Neural progenitor cell (in vitro differentiated cells): ENCODE data around the gene TTLL9. TPM values are rescaled to one million over a fixed set of nuclear protein-coding genes. Genes with fewer than 3 reads are reported as not detected.

Source experiments
- DNase-seq: peaks from one replicate; pipeline ENCODE4 v3.0.0-alpha.2; 2016; ENCODE audit warnings: low spot score
- H2AFZ ChIP-seq: fragments of 200-600 bp; sonication (generic); replicated peaks from 2 replicates; pipeline ENCODE4 v1.6.1; 2016; ENCODE audit warnings: antibody characterized with exemption
- H3F3A ChIP-seq: fragments of 200-600 bp; sonication (generic); 2 replicates; pipeline ENCODE4 v1.6.1; 2016; ENCODE audit warnings: antibody characterized with exemption, low read depth
- H3K27ac ChIP-seq: fragments of 200-600 bp; sonication (generic); 2 replicates; pipeline ENCODE4 v1.5.1; 2016; ENCODE audit warnings: mild to moderate bottlenecking
- H3K27me3 ChIP-seq: fragments of 200-600 bp; sonication (generic); 2 replicates; pipeline ENCODE4 v1.6.1; 2016; ENCODE audit warnings: mild to moderate bottlenecking, moderate library complexity
- H3K36me3 ChIP-seq: fragments of 200-600 bp; sonication (generic); 2 replicates; pipeline ENCODE4 v1.5.1; 2016
- H3K4me1 ChIP-seq: fragments of 200-600 bp; sonication (generic); 2 replicates; pipeline ENCODE4 v1.6.1; 2016; ENCODE audit warnings: mixed run types
- H3K4me2 ChIP-seq: fragments of 200-600 bp; sonication (generic); 2 replicates; pipeline ENCODE4 v1.6.1; 2016
- H3K4me3 ChIP-seq: fragments of 200-600 bp; sonication (generic); 2 replicates; pipeline ENCODE4 v1.5.1; 2016
- H3K79me2 ChIP-seq: fragments of 200-600 bp; sonication (generic); 2 replicates; pipeline ENCODE4 v1.6.1; 2016; ENCODE audit warnings: low read depth
- H3K9ac ChIP-seq: fragments of 200-600 bp; sonication (generic); 2 replicates; pipeline ENCODE4 v1.6.1; 2016
- H3K9me3 ChIP-seq: fragments of 200-600 bp; sonication (generic); 2 replicates; pipeline ENCODE4 v1.5.1; 2016; ENCODE audit warnings: low read depth
- H4K20me1 ChIP-seq: fragments of 200-600 bp; sonication (generic); 2 replicates; pipeline ENCODE4 v1.6.1; 2016; ENCODE audit warnings: low read depth
- H3K27ac Mint-ChIP-seq: 3 replicates; pipeline ENCODE4 v1.8.0; 2021; ENCODE audit warnings: mixed read lengths
- H3K27me3 Mint-ChIP-seq: 2 replicates; pipeline ENCODE4 v1.8.0; 2022; ENCODE audit warnings: low read depth, mild to moderate bottlenecking, inconsistent platforms, moderate library complexity, mixed read lengths; ENCODE audit not compliant: insufficient read depth
- H3K36me3 Mint-ChIP-seq: 3 replicates; pipeline ENCODE4 v1.8.0; 2021; ENCODE audit warnings: mixed read lengths
- H3K4me1 Mint-ChIP-seq: 3 replicates; pipeline ENCODE4 v1.8.0; 2021; ENCODE audit warnings: mixed read lengths
- H3K4me3 Mint-ChIP-seq: 3 replicates; pipeline ENCODE4 v1.8.0; 2021; ENCODE audit warnings: mild to moderate bottlenecking, moderate library complexity, mixed read lengths
- H3K9me3 Mint-ChIP-seq: 3 replicates; pipeline ENCODE4 v1.8.0; 2020; ENCODE audit warnings: mixed read lengths
- EZH2 ChIP-seq: fragments of 200-600 bp; sonication (generic); IDR thresholded peaks from 2 replicates; pipeline ENCODE4 v1.6.1; 2017; ENCODE audit warnings: antibody characterized with exemption, mild to moderate bottlenecking, moderate library complexity
- EZH2phosphoT487 ChIP-seq: fragments of 200-600 bp; sonication (generic); IDR thresholded peaks from 2 replicates; pipeline ENCODE4 v1.6.1; 2017; ENCODE audit warnings: antibody characterized with exemption
- total RNA-seq: library from RNA; depleted of rRNA; stranded (reverse); fragments of >200 nt; gene quantifications from 2 replicates; pipeline ENCODE4 v1.2.3, GENCODE V29; 2015; ENCODE audit warnings: low replicate concordance
- TF ChIP-seq, protein P1 (sequence below): fragments of 200-600 bp; sonication (generic); IDR thresholded peaks from 2 replicates; pipeline ENCODE4 v1.5.1; 2017; ENCODE audit warnings: antibody characterized with exemption, mild to moderate bottlenecking

The TTLL9 gene
- total RNA-seq, 1 donor from 2014 or later, result not detected

DNA sequence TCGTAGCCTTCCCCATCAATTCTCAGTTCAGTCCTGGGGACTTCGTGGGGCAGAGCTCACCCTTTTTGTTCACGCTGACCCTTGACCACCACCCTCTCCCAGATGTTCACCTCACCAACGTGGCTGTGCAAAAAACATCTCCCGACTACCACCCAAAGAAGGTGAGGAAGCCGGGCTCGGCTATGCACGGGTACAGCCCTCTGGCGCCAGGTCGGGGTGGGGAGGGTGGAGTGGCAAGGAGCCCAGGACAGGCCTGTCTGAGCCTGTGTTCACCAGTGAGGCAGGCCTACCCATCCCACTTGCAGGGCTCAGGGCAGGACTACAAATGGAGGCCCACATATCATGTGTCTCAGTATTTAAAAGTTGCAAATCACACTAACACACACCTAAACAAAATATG, 63.3 kb downstream of the TTLL9 start:
- H3K36me3 ChIP-seq, result no peaks in the 10 kb centered on the region
- H3K4me1 ChIP-seq, result peaks cover 6% of the 10 kb centered on the region
- no peaks in the 10 kb centered on the region for H3K79me2 ChIP-seq
- no peak overlapping the region for H3K4me3 Mint-ChIP-seq
- no peak overlapping the region for H3K4me3 ChIP-seq
- no peak overlapping the region for H3K27ac ChIP-seq
- H3F3A ChIP-seq, result no peaks in the 10 kb centered on the region
- no peaks in the 10 kb centered on the region for H3K9me3 ChIP-seq
- H3K27me3 ChIP-seq, result no peaks in the 10 kb centered on the region
- peaks cover 4% of the 10 kb centered on the region for H3K27me3 Mint-ChIP-seq
- no peaks in the 10 kb centered on the region for H3K4me1 Mint-ChIP-seq
- no peak overlapping the region for H3K27ac Mint-ChIP-seq
- no peak overlapping the region for H3K4me2 ChIP-seq
- no peak overlapping the region for H3K9ac ChIP-seq
- H4K20me1 ChIP-seq, result no peaks in the 10 kb centered on the region
- TF ChIP-seq EZH2, result no peak
- TF ChIP-seq, protein P1, sequence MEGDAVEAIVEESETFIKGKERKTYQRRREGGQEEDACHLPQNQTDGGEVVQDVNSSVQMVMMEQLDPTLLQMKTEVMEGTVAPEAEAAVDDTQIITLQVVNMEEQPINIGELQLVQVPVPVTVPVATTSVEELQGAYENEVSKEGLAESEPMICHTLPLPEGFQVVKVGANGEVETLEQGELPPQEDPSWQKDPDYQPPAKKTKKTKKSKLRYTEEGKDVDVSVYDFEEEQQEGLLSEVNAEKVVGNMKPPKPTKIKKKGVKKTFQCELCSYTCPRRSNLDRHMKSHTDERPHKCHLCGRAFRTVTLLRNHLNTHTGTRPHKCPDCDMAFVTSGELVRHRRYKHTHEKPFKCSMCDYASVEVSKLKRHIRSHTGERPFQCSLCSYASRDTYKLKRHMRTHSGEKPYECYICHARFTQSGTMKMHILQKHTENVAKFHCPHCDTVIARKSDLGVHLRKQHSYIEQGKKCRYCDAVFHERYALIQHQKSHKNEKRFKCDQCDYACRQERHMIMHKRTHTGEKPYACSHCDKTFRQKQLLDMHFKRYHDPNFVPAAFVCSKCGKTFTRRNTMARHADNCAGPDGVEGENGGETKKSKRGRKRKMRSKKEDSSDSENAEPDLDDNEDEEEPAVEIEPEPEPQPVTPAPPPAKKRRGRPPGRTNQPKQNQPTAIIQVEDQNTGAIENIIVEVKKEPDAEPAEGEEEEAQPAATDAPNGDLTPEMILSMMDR, result no peak
- no peak for TF ChIP-seq EZH2phosphoT487
- no peaks in the 10 kb centered on the region for H3K9me3 Mint-ChIP-seq
- DNase-seq, result no peak
- no peaks in the 10 kb centered on the region for H3K36me3 Mint-ChIP-seq
- no peak overlapping the region for H2AFZ ChIP-seq

DNA sequence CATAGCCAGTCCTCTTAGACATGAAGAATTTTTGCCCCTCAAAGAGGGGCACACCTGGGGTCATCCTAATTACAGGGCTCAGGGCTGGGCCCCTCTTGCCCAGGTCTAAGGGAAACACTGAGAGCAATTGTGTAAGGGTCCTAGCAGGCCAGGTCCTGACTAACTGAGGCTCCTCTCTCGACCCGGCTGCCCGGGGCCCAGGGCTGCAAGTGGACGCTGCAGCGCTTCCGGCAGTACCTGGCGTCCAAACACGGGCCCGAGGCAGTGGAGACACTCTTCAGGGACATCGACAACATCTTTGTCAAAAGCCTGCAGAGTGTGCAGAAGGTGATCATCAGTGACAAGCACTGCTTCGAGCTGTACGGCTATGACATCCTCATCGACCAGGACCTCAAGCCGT, 64.1 kb downstream of the TTLL9 start:
- Histone ChIP-seq H3K79me2 (no peaks in the 10 kb centered on the region), H3K36me3 (no peaks in the 10 kb centered on the region), H3K27me3 (no peaks in the 10 kb centered on the region), H4K20me1 (no peaks in the 10 kb centered on the region), H3K9ac (no peak overlapping the region), H3F3A (no peaks in the 10 kb centered on the region), H3K9me3 (no peaks in the 10 kb centered on the region), H3K27ac (no peak overlapping the region), H3K4me2 (no peak overlapping the region), H3K4me1 (peaks cover 6% of the 10 kb centered on the region), H2AFZ (no peak overlapping the region), H3K4me3 (no peak overlapping the region)
- Mint-ChIP-seq H3K27me3 (peaks cover 4% of the 10 kb centered on the region), H3K9me3 (no peaks in the 10 kb centered on the region), H3K4me1 (no peaks in the 10 kb centered on the region), H3K36me3 (no peaks in the 10 kb centered on the region), H3K4me3 (no peak overlapping the region), H3K27ac (no peak overlapping the region)
- TF ChIP-seq, protein P1, result no peak
- TF ChIP-seq EZH2 (no peak), EZH2phosphoT487 (no peak)
- DNase-seq, result no peak

DNA sequence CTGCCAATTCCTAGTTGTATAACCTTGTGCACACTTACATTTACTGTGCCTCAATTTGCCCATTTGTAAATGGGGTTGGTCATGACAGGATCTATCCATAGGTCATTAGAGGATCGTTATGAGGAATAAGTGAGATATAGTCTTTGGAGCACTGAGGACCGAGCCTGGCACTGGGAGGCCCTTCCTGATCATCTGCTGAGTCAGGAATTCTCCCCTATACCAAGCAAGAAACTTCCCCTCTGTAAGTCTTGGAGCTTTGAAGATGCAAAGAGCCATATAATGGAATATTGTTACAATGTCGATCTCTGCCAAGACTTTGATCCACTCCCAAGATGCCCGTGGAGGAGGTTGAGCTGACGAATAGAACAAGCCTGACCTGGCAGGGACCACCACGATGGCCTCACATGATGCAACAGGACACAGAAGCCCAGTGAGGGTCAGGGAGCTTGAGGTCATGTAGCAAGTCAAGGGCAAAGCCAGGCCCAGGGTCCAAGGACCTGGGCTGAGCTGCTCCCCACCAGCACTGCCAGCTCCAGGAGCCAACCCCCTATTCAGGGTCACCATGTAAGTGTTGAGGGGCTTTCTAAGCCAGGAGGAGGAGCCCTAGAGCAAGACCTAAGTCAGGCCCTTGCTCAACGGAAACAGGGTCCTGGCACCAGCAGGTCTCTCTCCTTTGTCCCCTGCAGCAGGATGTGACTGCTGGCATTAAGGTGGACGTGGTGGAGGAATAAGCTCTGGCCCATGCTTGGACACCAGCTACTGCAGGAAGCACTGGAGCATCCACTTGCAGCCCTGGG, 64.7 kb downstream of the TTLL9 start:
- Histone ChIP-seq H4K20me1 (no peaks in the 10 kb centered on the region), H3K27me3 (no peaks in the 10 kb centered on the region), H3K4me2 (no peak overlapping the region), H3F3A (no peaks in the 10 kb centered on the region), H3K4me3 (no peak overlapping the region), H3K36me3 (no peaks in the 10 kb centered on the region), H3K9ac (no peak overlapping the region), H3K4me1 (peaks cover 6% of the 10 kb centered on the region), H3K27ac (no peak overlapping the region), H3K79me2 (no peaks in the 10 kb centered on the region), H2AFZ (peak overlapping the region; percentile 85), H3K9me3 (no peaks in the 10 kb centered on the region)
- Mint-ChIP-seq H3K27ac (no peak overlapping the region), H3K36me3 (no peaks in the 10 kb centered on the region), H3K4me3 (no peak overlapping the region), H3K9me3 (no peaks in the 10 kb centered on the region), H3K4me1 (no peaks in the 10 kb centered on the region), H3K27me3 (peaks cover 4% of the 10 kb centered on the region)
- TF ChIP-seq EZH2phosphoT487, result no peak
- no peak for TF ChIP-seq EZH2
- TF ChIP-seq, protein P1, result peak; percentile 61
- DNase-seq, result peak; percentile 73
